NAMALWA (cell line): ENCODE results near the gene ZNF865.

ENCODE experiments used
- DNase-seq: peaks from one replicate; pipeline ENCODE4 v3.0.0-alpha.2; 2015; ENCODE audit warnings: low spot score

Gene ZNF865

DNA sequence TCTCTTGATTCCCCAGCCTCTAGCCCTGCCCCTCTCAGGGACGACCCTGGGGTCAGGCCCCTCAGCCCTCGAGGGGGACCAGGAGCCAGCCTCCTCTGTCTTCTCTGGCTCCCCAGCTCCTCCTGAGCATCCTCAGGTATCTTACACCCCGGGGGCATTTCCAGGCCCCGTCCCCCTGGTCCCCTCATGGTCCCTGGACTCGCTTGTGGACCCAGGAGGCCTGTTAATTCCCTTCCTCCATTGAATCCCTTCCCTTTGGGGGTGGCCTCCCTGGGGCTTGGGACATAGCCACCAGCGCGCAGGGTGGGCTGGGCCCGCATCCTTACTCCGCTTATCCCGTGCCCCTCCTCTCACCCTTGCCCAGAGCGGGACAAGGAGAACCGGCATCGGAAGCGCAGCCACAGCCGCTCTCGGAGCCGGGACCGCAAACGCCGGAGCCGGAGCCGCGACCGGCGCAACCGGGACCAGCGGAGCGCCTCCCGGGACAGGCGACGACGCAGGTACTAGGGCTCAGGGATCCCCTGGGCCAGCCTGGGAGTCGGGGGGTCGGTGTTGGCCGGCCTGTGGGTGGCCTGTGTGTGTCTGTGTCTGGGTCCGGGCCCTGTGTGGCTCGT, 53.5 kb downstream of the ZNF865 start:
- no peak for DNase-seq

DNA sequence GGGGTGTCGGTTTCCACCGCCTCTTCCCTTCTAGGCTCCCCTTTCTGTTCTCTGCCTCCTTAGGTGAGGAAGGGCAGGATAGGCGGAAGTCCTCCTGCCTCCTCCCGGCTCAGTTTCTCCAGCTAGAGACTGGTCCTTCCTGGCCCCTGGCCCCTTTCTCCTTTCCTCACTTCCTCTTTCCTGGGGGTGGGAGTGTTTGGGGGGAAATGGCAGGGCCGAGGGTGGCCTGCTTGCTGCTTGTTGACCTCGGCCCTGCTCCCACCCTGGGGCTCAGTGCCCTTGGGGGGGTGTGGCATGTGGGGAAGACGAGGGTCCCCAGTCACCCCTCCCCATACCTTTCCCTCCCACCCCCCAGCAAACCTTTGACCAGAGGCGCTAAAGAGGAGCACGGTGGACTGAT, 54.4 kb downstream of the ZNF865 start:
- DNase-seq: no peak

DNA sequence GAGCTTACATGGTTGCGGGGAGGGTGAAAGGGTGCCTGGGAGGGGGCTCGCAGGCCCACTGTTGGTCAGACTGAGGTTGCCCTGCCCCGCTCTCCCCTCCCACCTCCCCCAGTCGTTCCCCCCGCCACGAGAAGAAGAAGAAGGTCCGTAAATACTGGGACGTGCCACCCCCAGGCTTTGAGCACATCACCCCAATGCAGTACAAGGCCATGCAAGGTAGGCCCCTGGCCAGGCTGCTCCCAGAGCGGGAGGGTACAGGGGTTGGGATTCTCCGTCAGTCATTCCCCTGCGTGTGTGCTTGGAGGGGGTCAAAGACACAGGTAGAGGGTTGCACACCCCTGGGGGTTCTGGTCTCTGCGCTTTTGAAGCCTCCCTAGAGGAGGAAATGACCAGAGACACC, 55.0 kb downstream of the ZNF865 start:
- DNase-seq: no peak

DNA sequence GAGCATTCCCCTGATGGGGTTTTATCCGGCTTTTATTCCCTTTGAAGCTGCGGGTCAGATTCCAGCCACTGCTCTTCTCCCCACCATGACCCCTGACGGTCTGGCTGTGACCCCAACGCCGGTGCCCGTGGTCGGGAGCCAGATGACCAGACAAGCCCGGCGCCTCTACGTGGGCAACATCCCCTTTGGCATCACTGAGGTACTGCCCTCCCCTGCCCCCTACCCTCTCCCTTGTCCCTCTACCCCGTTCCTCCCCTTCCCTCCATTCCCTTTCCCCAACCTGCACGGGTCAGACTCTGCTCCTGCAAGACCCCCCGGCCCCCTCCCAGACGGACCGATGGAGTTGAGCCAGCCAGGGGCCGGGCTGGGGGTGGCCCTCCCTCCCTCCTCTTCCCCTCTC, 55.5 kb downstream of the ZNF865 start:
- DNase-seq: no peak

DNA sequence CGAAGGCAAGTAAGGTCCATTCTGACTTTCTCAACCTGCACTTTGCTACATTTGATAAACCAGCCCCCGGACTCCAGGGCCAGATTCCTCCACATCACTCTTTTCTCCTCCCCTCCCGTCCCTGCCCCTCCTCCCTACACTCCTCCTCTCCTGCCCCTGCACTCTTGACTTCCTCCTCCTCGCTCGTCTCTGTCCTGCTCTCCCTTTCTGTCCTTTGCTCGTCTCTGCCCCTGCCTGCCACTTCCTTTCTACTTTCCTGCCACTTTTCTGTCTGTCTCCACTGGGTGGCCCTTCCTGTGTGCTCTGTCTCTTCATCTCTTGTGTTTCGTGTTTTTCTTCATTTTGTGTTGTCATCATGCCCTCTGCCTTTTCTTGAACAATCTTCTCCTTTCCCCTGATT, 56.4 kb downstream of the ZNF865 start:
- no peak for DNase-seq

DNA sequence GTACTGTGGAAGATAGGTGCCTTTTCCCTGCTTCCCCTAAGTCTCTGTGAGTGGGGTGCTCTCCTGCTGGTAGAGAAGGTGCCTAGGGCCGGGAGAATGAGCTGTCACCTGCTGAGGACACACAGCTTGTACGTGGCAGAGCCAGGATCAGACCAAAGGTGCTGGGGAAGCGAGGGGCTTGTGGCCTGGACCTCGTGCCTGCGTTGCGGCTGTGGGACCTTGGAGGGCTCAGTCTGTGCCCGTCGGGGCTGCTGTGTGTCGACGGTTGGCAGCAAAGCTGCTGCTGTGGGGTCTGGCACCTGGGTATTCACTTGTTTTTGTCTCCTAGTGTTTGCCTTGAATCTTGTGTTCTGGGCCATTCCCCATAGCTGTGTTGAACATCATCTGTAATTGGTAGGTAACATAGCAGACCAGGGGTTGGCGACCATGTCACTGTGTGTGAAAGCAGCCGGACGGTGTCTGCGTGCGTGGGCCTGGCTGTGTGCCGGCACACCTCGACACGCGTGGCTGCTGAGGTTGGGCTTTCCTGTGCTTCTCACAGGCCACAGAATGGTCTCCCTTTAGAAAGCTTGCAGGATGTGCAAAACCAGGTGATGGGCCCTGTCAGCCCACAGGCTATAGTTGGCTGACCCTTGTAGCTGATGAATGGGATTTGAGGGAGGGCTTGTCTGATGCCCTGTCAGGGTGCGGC, 58.5 kb downstream of the ZNF865 start:
- no peak for DNase-seq

DNA sequence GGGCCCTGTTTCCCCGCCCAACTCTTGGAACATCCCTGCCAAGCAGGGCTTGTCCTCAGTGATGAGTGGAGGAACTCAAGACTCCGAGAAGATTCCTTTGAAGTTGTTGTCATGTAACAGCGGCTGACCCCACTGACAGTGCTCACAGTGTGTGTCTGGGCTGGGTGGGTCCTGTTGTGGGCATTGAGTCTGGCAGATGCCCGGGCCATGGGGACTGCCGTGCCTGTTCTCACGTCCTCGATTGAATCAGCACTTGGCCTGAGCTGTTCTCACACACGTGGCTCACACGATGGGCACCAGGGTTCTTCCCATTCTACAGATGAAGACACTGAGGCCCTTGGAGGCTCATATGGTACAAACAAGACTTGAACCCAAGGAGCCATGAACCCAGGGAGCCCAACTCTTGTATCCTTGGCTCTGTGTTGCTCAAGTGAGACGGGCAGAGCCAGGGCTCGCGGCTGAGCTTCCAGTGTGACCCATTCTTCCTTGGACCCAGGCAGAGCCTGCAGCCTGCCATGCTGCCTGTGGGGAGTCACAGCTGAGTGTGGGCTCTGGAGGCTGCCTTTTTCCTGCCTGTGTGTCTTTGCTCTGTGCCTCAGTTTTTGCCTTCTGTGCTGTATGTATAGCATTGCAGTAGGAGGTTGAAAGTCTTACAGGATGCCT, 61.0 kb downstream of the ZNF865 start:
- no peak for DNase-seq
